PFSK-1 (cell line): ENCODE measurements around the gene APBB2.

Experiments
- POLR2AphosphoS5 ChIP-seq: IDR thresholded peaks from 2 replicates; pipeline ENCODE4 v1.6.1; 2012; ENCODE audit warnings: low read depth, mild to moderate bottlenecking, control low read depth, low read length, moderate library complexity
- REST ChIP-seq, 2 experiments: IDR thresholded peaks; 2 replicates each; pipeline versions ENCODE4 v1.6.1 to v1.8.0; 2011 to 2012; ENCODE audit warnings: low read depth in 2 of 2, low read length in 2 of 2, control low read depth in 1 of 2, inconsistent platforms in 1 of 2, mild to moderate bottlenecking in 1 of 2, moderate library complexity in 1 of 2; ENCODE audit not compliant: insufficient read depth in 1 of 2
- SIN3A ChIP-seq: IDR thresholded peaks from 2 replicates; pipeline ENCODE4 v1.6.1; 2012; ENCODE audit warnings: mild to moderate bottlenecking, low read length, moderate library complexity, borderline replicate concordance; ENCODE audit not compliant: insufficient read depth
- TAF1 ChIP-seq: IDR thresholded peaks from 2 replicates; pipeline ENCODE4 v1.6.1; 2012; ENCODE audit warnings: low read length, control low read depth, borderline replicate concordance; ENCODE audit not compliant: insufficient read depth

- TF ChIP-seq TAF1 (no peak), REST (IDR thresholded peaks at IDR 0.05; ENCODE audit: insufficient read depth in 1 of 2, low read depth in 2 of 2, low read length in 2 of 2) (no peak), POLR2AphosphoS5 (no peak), SIN3A (no peak)
These were observed 451.1 kb downstream of the APBB2 start for GRCh38 chr4:40763228-40763716.
